Ovary (tissue), 3 donors: Measurements from ENCODE around the gene ADCY10.

Source experiments
- EP300 ChIP-seq: sonication (generic); formaldehyde crosslinking; IDR thresholded peaks from one replicate; pipeline ENCODE4 v1.6.1; 2017; ENCODE audit warnings: antibody characterized with exemption
- POLR2A ChIP-seq: fragments of 450-650 bp; IDR thresholded peaks from one replicate; pipeline ENCODE4 v1.6.1; 2017; ENCODE audit warnings: antibody characterized with exemption, mild to moderate bottlenecking, moderate library complexity
- TF ChIP-seq, protein P1 (sequence below), 3 donors: fragments of 450-650 bp in 2 of 3; fragments of 200-600 bp in 1 of 3; IDR thresholded peaks; one replicate each; pipeline versions ENCODE4 v1.5.1 to v1.8.0; 2016 to 2022; ENCODE audit warnings: antibody characterized with exemption in 3 of 3, mild to moderate bottlenecking in 1 of 3
- donor health status: DM: no; HTN: no; CAD: no.

DNA sequence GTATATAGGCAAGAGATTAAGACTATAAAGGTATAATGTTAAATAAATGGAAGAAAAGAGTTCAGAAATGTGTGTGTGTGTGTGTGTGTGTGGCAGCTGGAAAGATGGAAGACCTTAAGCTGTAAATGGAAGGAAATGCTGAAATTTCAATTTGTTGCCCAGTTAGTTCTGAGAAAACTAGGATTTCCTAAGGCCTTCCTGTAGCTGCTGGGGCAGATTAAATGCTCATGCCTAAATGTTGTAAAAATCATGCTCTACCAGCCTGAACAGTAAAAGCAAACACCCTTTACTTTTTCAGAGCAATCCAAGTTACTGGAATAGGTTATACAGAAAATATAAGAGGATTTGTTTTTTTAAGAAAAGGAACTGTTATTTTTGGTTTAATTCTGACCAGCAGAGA lies 8.3 kb downstream of the ADCY10 start:
- TF ChIP-seq EP300 (no peak), POLR2A (no peak)
- TF ChIP-seq, protein P1, sequence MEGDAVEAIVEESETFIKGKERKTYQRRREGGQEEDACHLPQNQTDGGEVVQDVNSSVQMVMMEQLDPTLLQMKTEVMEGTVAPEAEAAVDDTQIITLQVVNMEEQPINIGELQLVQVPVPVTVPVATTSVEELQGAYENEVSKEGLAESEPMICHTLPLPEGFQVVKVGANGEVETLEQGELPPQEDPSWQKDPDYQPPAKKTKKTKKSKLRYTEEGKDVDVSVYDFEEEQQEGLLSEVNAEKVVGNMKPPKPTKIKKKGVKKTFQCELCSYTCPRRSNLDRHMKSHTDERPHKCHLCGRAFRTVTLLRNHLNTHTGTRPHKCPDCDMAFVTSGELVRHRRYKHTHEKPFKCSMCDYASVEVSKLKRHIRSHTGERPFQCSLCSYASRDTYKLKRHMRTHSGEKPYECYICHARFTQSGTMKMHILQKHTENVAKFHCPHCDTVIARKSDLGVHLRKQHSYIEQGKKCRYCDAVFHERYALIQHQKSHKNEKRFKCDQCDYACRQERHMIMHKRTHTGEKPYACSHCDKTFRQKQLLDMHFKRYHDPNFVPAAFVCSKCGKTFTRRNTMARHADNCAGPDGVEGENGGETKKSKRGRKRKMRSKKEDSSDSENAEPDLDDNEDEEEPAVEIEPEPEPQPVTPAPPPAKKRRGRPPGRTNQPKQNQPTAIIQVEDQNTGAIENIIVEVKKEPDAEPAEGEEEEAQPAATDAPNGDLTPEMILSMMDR (IDR thresholded peaks at IDR 0.05) = no peak
